DOHH2 (cell line): ENCODE results near the gene ZNF236.

Experiments used
- H3F3A ChIP-seq: fragments of 200-600 bp; sonication (generic), shearing (Covaris generic); 2 replicates; pipeline ENCODE4 v1.6.0; 2016; ENCODE audit warnings: antibody characterized with exemption, mild to moderate bottlenecking; ENCODE audit not compliant: control insufficient read depth, insufficient read depth
- H3K27ac ChIP-seq: fragments of 200-600 bp; sonication (generic); 2 replicates; pipeline ENCODE4 v1.5.1; 2014; ENCODE audit warnings: low read depth, mild to moderate bottlenecking, low read length, moderate library complexity
- H3K27me3 ChIP-seq: fragments of 200-600 bp; sonication (generic); 2 replicates; pipeline ENCODE4 v1.6.1; 2014; ENCODE audit warnings: mild to moderate bottlenecking, low read length, mixed read lengths; ENCODE audit not compliant: control insufficient read depth
- H3K36me3 ChIP-seq: fragments of 200-600 bp; sonication (generic); 2 replicates; pipeline ENCODE4 v1.6.1; 2014; ENCODE audit warnings: mild to moderate bottlenecking, low read length, moderate library complexity, mixed read lengths; ENCODE audit not compliant: control insufficient read depth
- H3K4me1 ChIP-seq: fragments of 200-600 bp; sonication (generic); 2 replicates; pipeline ENCODE4 v1.6.1; 2014; ENCODE audit warnings: mild to moderate bottlenecking, low read length, mixed read lengths; ENCODE audit not compliant: control insufficient read depth
- H3K4me2 ChIP-seq: fragments of 200-600 bp; sonication (generic); 2 replicates; pipeline ENCODE4 v1.6.0; 2014; ENCODE audit warnings: mild to moderate bottlenecking, low read length, moderate library complexity
- H3K4me3 ChIP-seq: fragments of 200-600 bp; sonication (generic); 2 replicates; pipeline ENCODE4 v1.5.1; 2014; ENCODE audit warnings: mild to moderate bottlenecking, low read length, mixed read lengths
- H3K79me2 ChIP-seq: fragments of 200-600 bp; sonication (generic); 2 replicates; pipeline ENCODE4 v1.6.1; 2014; ENCODE audit warnings: mild to moderate bottlenecking, low read length, mixed read lengths; ENCODE audit not compliant: control insufficient read depth
- H3K9me2 ChIP-seq: fragments of 200-600 bp; sonication (generic); replicated peaks from 2 replicates; pipeline ENCODE4 v1.6.1; 2014; ENCODE audit warnings: mild to moderate bottlenecking, low read length, mixed read lengths; ENCODE audit not compliant: control insufficient read depth
- H3K9me3 ChIP-seq: fragments of 200-600 bp; sonication (generic); 2 replicates; pipeline ENCODE4 v1.6.1; 2014; ENCODE audit warnings: antibody characterized with exemption, low read length, mixed read lengths; ENCODE audit not compliant: control insufficient read depth, insufficient read depth
- H4K20me1 ChIP-seq: fragments of 200-600 bp; sonication (generic); 2 replicates; pipeline ENCODE4 v1.6.0; 2014; ENCODE audit warnings: low read depth, mild to moderate bottlenecking, antibody characterized with exemption, low read length, moderate library complexity; ENCODE audit not compliant: control insufficient read depth, insufficient read depth
- EZH2phosphoT487 ChIP-seq: fragments of 200-600 bp; sonication (generic); IDR thresholded peaks from 2 replicates; pipeline ENCODE4 v1.6.1; 2017; ENCODE audit warnings: borderline replicate concordance, mild to moderate bottlenecking, antibody characterized with exemption, low read length, moderate library complexity, mixed read lengths
- TF ChIP-seq, protein P1 (sequence below): fragments of 200-600 bp; sonication (generic); IDR thresholded peaks from one replicate; pipeline ENCODE4 v1.5.1; 2014; ENCODE audit warnings: antibody characterized with exemption, mild to moderate bottlenecking, low read depth, low read length; ENCODE audit not compliant: poor library complexity, severe bottlenecking

The ZNF236 gene

DNA sequence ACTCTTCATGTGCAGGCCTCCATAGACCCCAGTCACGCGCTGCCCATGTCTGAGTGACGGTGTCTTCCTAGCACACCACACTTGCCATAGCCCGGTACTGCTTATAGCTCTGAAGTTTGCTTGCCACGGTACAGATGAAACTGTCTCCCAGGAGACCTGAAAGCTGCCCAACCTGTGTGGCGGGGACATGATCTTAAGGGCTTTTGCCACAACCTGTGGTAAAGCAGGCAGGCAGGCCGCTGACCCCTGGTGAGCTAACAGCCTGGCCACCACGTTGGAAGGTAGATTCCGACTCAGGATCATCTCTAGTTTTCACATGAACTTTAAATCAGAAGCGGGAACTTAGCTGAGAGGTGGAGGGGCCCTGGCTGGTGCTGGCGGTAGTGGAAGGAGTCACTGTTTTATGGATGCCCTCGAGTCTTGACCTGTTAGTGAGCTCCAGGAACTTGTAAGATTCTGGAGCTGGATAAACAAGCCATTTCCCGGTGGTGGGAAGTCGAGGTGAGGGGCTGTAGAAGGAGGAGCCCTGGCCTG is 153.3 kb downstream of the ZNF236 start:
- H4K20me1 ChIP-seq = no peaks in the 10 kb centered on the region
- no peak overlapping the region for H3K4me2 ChIP-seq
- peaks cover 6% of the 10 kb centered on the region for H3K79me2 ChIP-seq
- H3K9me2 ChIP-seq = no peaks in the 10 kb centered on the region
- no peak overlapping the region for H3K27ac ChIP-seq
- peaks cover 55% of the 10 kb centered on the region for H3K4me1 ChIP-seq
- no peaks in the 10 kb centered on the region for H3K9me3 ChIP-seq
- H3K36me3 ChIP-seq = peaks cover 10% of the 10 kb centered on the region
- H3F3A ChIP-seq = peaks cover 27% of the 10 kb centered on the region
- no peak for TF ChIP-seq EZH2phosphoT487
- H3K4me3 ChIP-seq = no peak overlapping the region
- H3K27me3 ChIP-seq = no peaks in the 10 kb centered on the region

DNA sequence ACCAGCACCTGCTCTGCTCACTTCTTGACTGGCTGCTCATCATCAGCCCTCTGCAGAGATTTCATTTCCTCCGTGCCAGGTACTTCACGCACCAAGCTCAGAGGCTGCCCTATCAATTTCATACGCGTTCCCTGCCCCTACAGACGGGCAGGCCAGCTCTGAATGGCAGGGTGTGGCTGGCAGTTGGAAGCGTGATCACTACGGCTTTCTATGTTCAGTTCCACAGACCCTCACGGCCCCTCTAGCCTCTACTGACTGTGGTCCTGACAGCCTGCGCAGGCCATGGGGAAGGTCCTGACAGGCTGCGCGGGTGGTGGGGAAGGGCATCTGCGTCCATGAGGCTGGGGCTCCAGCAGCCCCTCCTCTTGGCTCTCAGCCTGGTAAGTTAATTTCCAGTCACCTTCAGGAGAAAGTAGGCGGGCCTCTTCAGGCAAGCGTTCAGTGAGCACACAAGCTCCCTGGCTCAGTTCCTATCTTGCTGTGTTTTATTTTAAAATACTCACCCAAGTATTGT is 154.8 kb downstream of the ZNF236 start:
- Histone ChIP-seq H3K36me3 (peaks cover 12% of the 10 kb centered on the region), H3K27me3 (no peaks in the 10 kb centered on the region), H3K27ac (peak overlapping the region; percentile 98), H3F3A (peaks cover 42% of the 10 kb centered on the region), H4K20me1 (no peaks in the 10 kb centered on the region), H3K79me2 (peaks cover 6% of the 10 kb centered on the region), H3K9me2 (no peaks in the 10 kb centered on the region), H3K4me3 (no peak overlapping the region), H3K9me3 (no peaks in the 10 kb centered on the region), H3K4me2 (peak overlapping the region; percentile 70), H3K4me1 (peaks cover 64% of the 10 kb centered on the region)
- TF ChIP-seq, protein P1, sequence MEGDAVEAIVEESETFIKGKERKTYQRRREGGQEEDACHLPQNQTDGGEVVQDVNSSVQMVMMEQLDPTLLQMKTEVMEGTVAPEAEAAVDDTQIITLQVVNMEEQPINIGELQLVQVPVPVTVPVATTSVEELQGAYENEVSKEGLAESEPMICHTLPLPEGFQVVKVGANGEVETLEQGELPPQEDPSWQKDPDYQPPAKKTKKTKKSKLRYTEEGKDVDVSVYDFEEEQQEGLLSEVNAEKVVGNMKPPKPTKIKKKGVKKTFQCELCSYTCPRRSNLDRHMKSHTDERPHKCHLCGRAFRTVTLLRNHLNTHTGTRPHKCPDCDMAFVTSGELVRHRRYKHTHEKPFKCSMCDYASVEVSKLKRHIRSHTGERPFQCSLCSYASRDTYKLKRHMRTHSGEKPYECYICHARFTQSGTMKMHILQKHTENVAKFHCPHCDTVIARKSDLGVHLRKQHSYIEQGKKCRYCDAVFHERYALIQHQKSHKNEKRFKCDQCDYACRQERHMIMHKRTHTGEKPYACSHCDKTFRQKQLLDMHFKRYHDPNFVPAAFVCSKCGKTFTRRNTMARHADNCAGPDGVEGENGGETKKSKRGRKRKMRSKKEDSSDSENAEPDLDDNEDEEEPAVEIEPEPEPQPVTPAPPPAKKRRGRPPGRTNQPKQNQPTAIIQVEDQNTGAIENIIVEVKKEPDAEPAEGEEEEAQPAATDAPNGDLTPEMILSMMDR = no peak
- no peak for TF ChIP-seq EZH2phosphoT487

DNA sequence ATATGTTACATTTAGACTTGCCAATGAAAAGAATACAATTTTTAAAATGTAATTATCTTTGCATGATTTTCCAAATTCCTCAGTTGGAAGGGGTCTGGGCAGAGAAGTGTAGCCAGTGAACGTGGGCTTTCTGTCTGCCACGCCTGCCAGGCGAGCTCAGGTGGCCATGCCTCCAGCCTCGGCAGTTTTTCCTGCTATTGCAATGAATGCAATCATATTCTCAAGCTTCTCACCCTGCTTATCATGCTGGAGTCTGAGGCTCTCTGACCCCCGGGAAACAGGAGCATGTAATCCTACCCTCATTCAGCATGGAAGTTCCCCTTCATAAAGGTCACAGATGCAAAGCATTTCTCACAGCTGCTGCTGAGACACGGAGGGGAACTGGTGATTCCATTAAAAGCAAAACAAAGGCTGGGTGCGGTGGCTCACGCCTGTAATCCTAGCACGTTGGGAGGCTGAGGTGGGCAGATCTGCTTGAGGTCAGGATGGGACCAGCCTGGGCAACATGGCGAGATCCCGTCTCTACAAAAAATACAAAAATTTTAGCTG is 155.4 kb downstream of the ZNF236 start:
- H4K20me1 ChIP-seq = no peaks in the 10 kb centered on the region
- TF ChIP-seq, protein P1 = no peak
- no peak for TF ChIP-seq EZH2phosphoT487
- no peaks in the 10 kb centered on the region for H3K27me3 ChIP-seq
- peak overlapping the region; percentile 98 for H3K27ac ChIP-seq
- H3K9me2 ChIP-seq = no peaks in the 10 kb centered on the region
- peaks cover 17% of the 10 kb centered on the region for H3K36me3 ChIP-seq
- H3K79me2 ChIP-seq = peaks cover 6% of the 10 kb centered on the region
- H3K4me3 ChIP-seq = peak overlapping the region; percentile 86
- H3K4me2 ChIP-seq = peak overlapping the region; percentile 70
- no peaks in the 10 kb centered on the region for H3K9me3 ChIP-seq
- peaks cover 42% of the 10 kb centered on the region for H3F3A ChIP-seq
- H3K4me1 ChIP-seq = peaks cover 70% of the 10 kb centered on the region

DNA sequence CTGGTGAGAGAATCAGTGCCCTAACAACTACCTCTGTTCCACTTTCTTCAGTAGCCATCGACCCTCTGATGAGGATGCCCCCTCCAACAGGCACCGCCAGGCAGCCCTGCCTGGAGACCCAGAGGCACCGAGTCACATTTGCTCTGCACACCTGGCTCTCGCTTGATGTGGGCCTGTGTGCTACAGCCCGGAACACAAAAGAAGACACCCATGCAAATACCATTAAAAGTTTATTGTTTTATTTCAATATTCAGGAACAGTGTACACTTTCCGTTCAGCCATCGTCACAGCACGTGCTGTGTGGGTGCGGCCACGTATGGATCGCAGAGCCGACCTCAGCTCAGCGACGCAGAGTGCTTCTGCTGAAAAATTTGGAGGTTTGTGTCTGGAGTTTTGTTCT is 156.3 kb downstream of the ZNF236 start:
- H3F3A ChIP-seq = peaks cover 42% of the 10 kb centered on the region
- peak overlapping the region; percentile 86 for H3K4me3 ChIP-seq
- no peaks in the 10 kb centered on the region for H4K20me1 ChIP-seq
- H3K27ac ChIP-seq = peak overlapping the region; percentile 98
- no peaks in the 10 kb centered on the region for H3K27me3 ChIP-seq
- H3K9me3 ChIP-seq = no peaks in the 10 kb centered on the region
- no peak for TF ChIP-seq EZH2phosphoT487
- TF ChIP-seq, protein P1 = no peak
- H3K9me2 ChIP-seq = no peaks in the 10 kb centered on the region
- H3K79me2 ChIP-seq = peaks cover 6% of the 10 kb centered on the region
- H3K4me1 ChIP-seq = peaks cover 79% of the 10 kb centered on the region
- peaks cover 23% of the 10 kb centered on the region for H3K36me3 ChIP-seq
- H3K4me2 ChIP-seq = peak overlapping the region; percentile 70
